HFF-Myc (cell line): ENCODE data around the gene CD200R1L.

Experiments used
- DNase-seq: peaks from one replicate; pipeline ENCODE4 v3.0.0-alpha.2; 2011; ENCODE audit warnings: low read depth; ENCODE audit errors: extremely low read depth
- H3K4me3 ChIP-seq: replicated peaks from 2 replicates; pipeline ENCODE4 v1.5.1; 2011; ENCODE audit warnings: low read depth, mild to moderate bottlenecking, control low read depth, low read length
- CTCF ChIP-seq: IDR thresholded peaks from 2 replicates; pipeline ENCODE4 v1.5.1; 2012; ENCODE audit warnings: mild to moderate bottlenecking, low read depth, low read length, control low read depth; ENCODE audit errors: missing control alignments

Gene CD200R1L

GRCh38 chr3:112846764-112847163, at the start of gene CD200R1L:
CD200R1L (minus strand) TSS chr3:112846864; CDS start chr3:112829367, 17,497 bp downstream.
- no peak within 1 kb of the TSS for H3K4me3 ChIP-seq
- TF ChIP-seq CTCF: no peak
- DNase-seq: no peak

- DNase-seq: no peak
- H3K4me3 ChIP-seq: no peak overlapping the region
- no peak for TF ChIP-seq CTCF
These were observed 47.6 kb upstream of the CD200R1L start for GRCh38 chr3:112894258-112894657.

GRCh38 chr3:112889357-112889756, 42.7 kb upstream of the CD200R1L start:
- no peak for TF ChIP-seq CTCF
- H3K4me3 ChIP-seq: no peak overlapping the region
- no peak for DNase-seq

GRCh38 chr3:112888381-112889085, 41.9 kb upstream of the CD200R1L start:
- no peak for TF ChIP-seq CTCF
- H3K4me3 ChIP-seq: no peak overlapping the region
- DNase-seq: no peak

- no peak overlapping the region for H3K4me3 ChIP-seq
- no peak for TF ChIP-seq CTCF
- no peak for DNase-seq
These were observed 38.1 kb upstream of the CD200R1L start for GRCh38 chr3:112884678-112885290.

- H3K4me3 ChIP-seq: no peak overlapping the region
- no peak for TF ChIP-seq CTCF
- no peak for DNase-seq
These were observed 35.2 kb upstream of the CD200R1L start for GRCh38 chr3:112881891-112882290.
